Central memory CD8-positive, alpha-beta T cell (primary cell): Measurements from ENCODE around the gene SPAG9.

Experiments used
- ATAC-seq: fragments of 150-1000 bp; cut with Tn5 transposase; replicated peaks from 2 replicates; pipeline ENCODE4 v1.10.0; 2022; ENCODE audit warnings: mild to moderate bottlenecking, moderate FRiP score, moderate number of reproducible peaks; ENCODE audit not compliant: poor library complexity, severe bottlenecking; ENCODE audit errors: extremely low read depth
- DNase-seq, 2 donors: peaks; one replicate each; pipeline ENCODE4 v3.0.0; 2021; ENCODE audit warnings: low spot score in 2 of 2
- H3K27ac Mint-ChIP-seq: one replicate; pipeline ENCODE4 v1.8.0; 2022; ENCODE audit warnings: low read depth, mild to moderate bottlenecking, moderate library complexity, mixed read lengths
- H3K27me3 Mint-ChIP-seq: one replicate; pipeline ENCODE4 v1.8.0; 2022; ENCODE audit warnings: mixed read lengths
- H3K36me3 Mint-ChIP-seq: one replicate; pipeline ENCODE4 v1.8.0; 2022; ENCODE audit warnings: mild to moderate bottlenecking, moderate library complexity, mixed read lengths; ENCODE audit not compliant: insufficient read depth
- H3K4me1 Mint-ChIP-seq: one replicate; pipeline ENCODE4 v1.8.0; 2022; ENCODE audit warnings: mixed read lengths
- H3K4me3 Mint-ChIP-seq: one replicate; pipeline ENCODE4 v1.8.0; 2022; ENCODE audit warnings: mild to moderate bottlenecking, moderate library complexity, mixed read lengths
- H3K9me3 Mint-ChIP-seq: one replicate; pipeline ENCODE4 v1.8.0; 2022; ENCODE audit warnings: mixed read lengths

The SPAG9 gene, protein sequence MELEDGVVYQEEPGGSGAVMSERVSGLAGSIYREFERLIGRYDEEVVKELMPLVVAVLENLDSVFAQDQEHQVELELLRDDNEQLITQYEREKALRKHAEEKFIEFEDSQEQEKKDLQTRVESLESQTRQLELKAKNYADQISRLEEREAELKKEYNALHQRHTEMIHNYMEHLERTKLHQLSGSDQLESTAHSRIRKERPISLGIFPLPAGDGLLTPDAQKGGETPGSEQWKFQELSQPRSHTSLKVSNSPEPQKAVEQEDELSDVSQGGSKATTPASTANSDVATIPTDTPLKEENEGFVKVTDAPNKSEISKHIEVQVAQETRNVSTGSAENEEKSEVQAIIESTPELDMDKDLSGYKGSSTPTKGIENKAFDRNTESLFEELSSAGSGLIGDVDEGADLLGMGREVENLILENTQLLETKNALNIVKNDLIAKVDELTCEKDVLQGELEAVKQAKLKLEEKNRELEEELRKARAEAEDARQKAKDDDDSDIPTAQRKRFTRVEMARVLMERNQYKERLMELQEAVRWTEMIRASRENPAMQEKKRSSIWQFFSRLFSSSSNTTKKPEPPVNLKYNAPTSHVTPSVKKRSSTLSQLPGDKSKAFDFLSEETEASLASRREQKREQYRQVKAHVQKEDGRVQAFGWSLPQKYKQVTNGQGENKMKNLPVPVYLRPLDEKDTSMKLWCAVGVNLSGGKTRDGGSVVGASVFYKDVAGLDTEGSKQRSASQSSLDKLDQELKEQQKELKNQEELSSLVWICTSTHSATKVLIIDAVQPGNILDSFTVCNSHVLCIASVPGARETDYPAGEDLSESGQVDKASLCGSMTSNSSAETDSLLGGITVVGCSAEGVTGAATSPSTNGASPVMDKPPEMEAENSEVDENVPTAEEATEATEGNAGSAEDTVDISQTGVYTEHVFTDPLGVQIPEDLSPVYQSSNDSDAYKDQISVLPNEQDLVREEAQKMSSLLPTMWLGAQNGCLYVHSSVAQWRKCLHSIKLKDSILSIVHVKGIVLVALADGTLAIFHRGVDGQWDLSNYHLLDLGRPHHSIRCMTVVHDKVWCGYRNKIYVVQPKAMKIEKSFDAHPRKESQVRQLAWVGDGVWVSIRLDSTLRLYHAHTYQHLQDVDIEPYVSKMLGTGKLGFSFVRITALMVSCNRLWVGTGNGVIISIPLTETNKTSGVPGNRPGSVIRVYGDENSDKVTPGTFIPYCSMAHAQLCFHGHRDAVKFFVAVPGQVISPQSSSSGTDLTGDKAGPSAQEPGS (N-terminal part only)

DNA sequence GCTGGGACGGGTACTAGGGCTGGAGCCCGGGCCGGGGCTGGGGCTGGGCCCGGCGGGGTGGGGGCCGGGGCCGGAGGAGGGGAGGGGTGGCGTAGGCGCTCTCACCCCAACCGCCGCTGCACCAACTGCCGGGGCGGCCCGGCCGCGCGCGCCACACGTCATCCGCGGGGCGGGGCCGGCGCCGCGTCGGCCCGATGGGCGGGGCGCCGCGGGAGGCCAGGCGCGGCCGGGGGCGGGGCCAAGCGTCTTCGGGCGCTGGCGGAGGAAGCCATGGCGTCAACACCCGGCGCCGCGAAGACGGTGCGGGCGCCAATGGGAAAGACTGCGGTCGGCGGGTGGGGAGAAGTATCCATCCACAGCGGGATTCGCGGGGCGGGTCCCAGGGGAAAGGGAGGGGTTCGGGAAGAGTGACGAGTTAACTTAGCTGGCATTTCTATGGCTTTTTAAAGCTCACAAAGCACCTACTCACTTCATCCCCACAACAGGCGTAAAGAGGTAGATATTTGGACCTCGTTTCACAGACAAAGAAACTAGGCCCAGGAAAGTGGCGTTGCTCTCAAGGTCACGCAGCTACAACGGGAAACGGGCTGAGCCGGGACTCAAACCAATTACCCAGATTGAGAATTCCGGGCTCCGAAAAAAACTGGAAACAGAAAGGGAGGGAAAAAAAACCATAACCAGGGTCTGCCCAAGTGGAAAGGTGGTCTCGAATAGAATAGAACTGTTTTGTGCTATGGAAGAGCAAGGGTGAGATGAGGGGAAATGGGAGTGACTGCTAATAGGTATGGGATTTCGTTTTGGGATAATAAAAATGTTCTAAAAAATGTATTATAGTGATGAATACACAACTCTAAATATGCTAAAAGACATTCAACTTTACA is at the start of gene SPAG9:
Gene SPAG9, minus strand, starts transcription at position 130 of the 881 bp plus-strand sequence. CDS start 212 bp downstream, outside the sequence.
- ATAC-seq = peak; percentile 79
- H3K36me3 Mint-ChIP-seq = peaks cover 16% of the 10 kb centered on the region
- DNase-seq = peak; percentile 75 to 80
- H3K27me3 Mint-ChIP-seq = no peaks in the 10 kb centered on the region
- H3K9me3 Mint-ChIP-seq = no peaks in the 10 kb centered on the region
- H3K4me1 Mint-ChIP-seq = peaks cover 52% of the 10 kb centered on the region
- peak within 1 kb of the TSS; percentile 94 for H3K27ac Mint-ChIP-seq
- H3K4me3 Mint-ChIP-seq = peak within 1 kb of the TSS; percentile 91

DNA sequence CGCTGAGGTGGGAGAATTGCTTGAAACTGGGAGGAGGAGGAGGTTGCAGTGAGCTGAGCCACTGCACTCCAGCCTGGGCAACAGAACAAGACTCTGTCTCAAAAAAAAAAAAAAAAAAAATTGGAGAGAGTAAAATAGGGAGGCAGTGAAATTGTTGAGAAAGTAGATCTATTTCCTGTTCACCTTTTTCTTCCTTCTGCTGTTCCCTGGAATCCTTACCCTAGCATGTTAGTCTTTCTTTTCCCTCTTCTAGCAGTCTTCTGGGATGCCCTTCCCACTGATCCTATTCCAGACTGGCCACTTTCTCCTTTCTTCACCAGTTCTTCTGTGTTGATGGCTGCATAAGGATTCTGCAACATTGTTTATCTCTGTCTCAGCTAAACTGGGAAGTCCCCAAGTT is 48.7 kb upstream of the SPAG9 start:
- Mint-ChIP-seq H3K27me3 (no peaks in the 10 kb centered on the region), H3K9me3 (no peaks in the 10 kb centered on the region), H3K36me3 (peaks cover 37% of the 10 kb centered on the region), H3K27ac (no peak overlapping the region), H3K4me1 (peaks cover 20% of the 10 kb centered on the region), H3K4me3 (no peak overlapping the region)
- ATAC-seq = no peak
- no peak for DNase-seq

DNA sequence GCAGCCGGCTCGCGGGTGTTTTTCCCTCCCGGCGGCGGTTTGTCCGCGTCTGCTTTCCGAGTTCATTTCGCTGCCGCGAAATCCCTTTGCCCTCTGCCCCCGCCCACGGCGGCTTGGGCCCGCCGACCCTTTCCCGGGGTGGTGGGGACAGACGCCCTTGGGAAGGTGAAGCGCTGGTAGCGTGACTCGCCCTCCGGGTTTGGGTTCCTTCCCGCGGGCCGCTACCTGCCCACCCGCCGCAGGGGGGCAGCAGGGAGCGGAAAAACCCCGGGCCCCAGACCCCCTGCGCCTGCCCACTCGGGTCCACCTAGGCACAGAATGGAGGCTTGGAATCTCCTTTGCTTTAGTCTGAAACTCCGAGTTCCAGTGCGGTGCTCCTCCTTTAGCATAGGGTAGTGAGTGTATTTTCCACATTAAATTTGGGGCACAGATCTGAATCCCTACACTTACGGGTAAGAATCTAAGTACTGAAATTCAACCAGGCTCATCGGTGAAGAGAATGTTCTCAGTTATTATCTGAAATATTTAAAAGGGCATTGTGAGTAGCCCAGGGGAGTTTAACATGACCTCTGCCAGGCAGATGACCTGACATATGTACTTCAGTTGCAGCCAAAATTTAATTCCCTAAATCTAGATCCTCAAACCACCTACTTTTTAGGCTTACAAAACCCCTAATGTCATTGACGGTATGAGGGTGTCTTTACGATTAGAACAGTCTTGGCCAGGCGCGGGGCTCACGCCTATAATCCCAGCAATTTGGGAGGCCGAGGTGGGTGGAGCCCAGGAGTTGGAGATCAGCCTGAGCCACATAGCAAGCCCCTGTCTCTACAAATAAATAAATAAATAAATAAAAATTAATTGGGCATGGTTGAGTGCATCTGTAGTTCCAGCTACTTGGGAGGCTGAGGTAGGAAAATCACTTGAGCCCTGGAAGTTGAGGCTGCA is 46.6 kb upstream of the SPAG9 start:
- DNase-seq (peak; percentile 37), ATAC-seq (peak; percentile 67)
- no peaks in the 10 kb centered on the region for H3K27me3 Mint-ChIP-seq
- H3K36me3 Mint-ChIP-seq = peaks cover 31% of the 10 kb centered on the region
- H3K9me3 Mint-ChIP-seq = no peaks in the 10 kb centered on the region
- peak overlapping the region; percentile 44 for H3K27ac Mint-ChIP-seq
- peak overlapping the region; percentile 90 for H3K4me3 Mint-ChIP-seq
- peaks cover 20% of the 10 kb centered on the region for H3K4me1 Mint-ChIP-seq

DNA sequence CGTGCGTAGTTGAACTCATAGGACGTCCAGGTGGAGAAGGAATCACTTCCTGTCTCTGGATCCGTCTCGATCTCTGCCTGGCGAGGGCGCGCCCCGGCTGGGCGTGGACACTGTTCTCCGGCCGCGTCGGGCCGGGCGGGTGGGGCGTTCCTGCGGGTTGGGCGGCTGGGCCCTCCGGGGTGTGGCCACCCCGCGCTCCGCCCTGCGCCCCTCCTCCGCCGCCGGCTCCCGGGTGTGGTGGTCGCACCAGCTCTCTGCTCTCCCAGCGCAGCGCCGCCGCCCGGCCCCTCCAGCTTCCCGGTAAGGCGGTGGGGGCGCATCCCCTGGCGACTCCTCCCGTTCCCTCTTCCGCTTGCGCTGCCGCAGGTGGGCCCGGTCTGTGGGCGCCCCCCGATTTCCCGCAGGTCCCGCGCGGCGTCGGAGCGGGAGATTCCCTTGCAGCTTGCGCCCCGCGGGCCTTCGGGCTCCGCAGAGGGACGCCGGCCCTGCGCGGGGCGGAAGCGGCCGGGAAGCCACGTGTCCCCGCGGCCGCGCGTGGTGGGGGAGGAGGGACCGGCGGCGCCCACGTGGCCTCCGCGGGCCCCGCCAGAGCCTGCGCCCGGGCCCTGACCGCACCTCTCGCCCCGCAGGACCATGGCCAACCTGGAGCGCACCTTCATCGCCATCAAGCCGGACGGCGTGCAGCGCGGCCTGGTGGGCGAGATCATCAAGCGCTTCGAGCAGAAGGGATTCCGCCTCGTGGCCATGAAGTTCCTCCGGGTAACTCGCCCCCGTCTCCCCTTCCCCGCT is 45.7 kb upstream of the SPAG9 start, which contains the start of gene NME2:
Gene NME2, plus strand, starts transcription at position 214 of the 789 bp plus-strand sequence. Its CDS starts 420 bp downstream, at position 634.
- ATAC-seq (peak; percentile 76), DNase-seq (peak in 1 of 2 donors; percentile 38)
- Mint-ChIP-seq H3K27ac (peak within 1 kb of the TSS; percentile 97), H3K36me3 (peaks cover 29% of the 10 kb centered on the region), H3K9me3 (no peaks in the 10 kb centered on the region), H3K4me1 (peaks cover 20% of the 10 kb centered on the region), H3K4me3 (peak within 1 kb of the TSS; percentile 90), H3K27me3 (no peaks in the 10 kb centered on the region)

DNA sequence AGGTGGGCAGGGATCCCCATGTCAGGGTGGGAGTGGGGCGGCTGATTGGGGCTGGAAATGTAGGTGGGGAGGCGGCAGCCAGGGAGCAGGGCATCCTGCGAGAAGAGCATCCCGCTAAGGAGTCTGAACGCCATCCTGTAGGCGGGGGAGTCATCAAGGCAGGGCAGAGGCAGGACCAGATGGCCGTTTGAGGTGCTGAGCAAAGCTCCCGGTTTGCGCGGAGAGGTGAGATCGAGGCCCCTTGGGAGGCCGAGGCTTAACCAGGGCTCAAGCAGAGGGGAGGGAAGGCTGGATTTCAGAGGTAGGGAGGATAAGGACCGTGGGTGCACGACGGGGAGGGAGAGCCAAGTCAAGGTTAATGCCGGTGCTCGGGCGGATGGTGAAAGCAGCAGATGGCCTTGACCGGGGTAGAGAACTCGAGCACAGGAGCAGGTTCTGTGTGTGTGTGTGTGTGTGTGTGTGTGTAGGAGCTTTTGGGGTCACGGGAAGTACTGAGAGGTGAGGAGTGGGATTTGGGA is 45.1 kb upstream of the SPAG9 start:
- peak overlapping the region; percentile 97 for H3K27ac Mint-ChIP-seq
- peaks cover 20% of the 10 kb centered on the region for H3K4me1 Mint-ChIP-seq
- peak overlapping the region; percentile 90 for H3K4me3 Mint-ChIP-seq
- no peaks in the 10 kb centered on the region for H3K9me3 Mint-ChIP-seq
- H3K27me3 Mint-ChIP-seq = no peaks in the 10 kb centered on the region
- peaks cover 31% of the 10 kb centered on the region for H3K36me3 Mint-ChIP-seq
- no peak for DNase-seq
- peak; percentile 21 for ATAC-seq

DNA sequence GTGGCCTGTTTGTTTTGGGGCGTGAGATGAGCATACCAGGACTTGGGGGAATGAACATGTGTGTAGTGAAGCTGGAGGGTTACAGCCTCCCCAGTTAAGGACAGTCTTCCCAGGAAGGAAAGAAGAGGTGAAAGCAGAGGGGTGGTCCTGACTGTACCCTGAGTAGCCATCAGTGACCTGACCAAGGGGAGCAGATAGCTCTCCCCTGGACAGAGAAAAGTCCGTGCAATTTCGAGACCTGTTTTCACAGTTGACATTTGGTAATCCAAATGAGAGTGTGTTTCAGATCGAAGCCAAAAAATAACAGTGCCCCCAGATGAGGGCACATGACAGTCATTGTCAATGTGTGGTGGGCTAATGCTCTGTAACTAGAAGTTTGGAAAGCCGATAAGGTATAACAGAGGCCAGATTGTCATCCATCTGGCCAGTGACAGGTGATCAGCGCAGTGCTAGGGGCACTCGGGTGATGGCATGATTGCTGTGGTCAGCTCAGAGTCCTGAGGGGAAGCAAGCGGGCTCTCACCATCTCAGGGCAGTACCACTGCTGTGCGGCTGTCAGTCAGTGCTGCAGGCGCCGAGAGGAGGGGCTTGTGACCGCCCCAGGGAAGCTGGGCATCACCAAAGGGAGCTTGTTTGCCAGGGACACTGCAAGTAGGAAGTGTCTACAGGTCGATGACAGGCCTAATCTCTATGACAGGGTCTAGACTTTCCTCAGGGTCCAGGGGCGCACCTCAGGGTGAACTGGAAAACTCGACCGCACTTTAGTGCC is 44.4 kb upstream of the SPAG9 start:
- Mint-ChIP-seq H3K27ac (peak overlapping the region; percentile 97), H3K4me3 (peak overlapping the region; percentile 90), H3K9me3 (no peaks in the 10 kb centered on the region), H3K27me3 (no peaks in the 10 kb centered on the region), H3K36me3 (peaks cover 29% of the 10 kb centered on the region), H3K4me1 (peaks cover 20% of the 10 kb centered on the region)
- ATAC-seq = no peak
- DNase-seq = no peak

DNA sequence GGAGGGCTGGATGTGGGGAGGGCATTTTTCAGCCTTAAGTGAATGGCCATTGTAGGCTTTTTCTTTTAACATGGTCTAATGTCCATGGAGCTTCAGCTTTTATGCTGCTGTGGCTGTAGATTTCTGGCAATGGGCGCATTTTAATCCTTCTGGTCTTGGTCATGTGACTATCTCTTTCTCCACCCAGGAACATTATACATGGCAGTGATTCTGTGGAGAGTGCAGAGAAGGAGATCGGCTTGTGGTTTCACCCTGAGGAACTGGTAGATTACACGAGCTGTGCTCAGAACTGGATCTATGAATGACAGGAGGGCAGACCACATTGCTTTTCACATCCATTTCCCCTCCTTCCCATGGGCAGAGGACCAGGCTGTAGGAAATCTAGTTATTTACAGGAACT is 40.9 kb upstream of the SPAG9 start:
- H3K27ac Mint-ChIP-seq = no peak overlapping the region
- DNase-seq = no peak

DNA sequence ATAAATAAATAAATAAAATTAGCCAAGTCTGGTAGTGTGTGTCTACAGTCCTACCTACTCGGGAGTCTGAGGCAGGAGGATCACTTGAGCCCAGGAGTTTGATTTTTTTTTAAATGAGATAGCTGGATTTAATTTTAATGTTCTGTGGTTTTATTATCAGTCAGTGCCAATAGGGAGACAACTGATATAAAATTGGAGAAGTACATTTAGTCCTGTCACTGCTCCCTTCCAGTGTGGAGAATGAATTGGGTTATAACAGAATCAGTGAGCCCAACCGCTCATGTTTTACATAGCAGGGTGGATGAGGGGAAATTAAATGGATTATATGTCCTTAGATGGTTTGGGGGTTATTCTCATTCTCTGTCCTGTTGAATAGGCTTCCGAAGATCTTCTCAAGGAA is 38.9 kb upstream of the SPAG9 start:
- no peaks in the 10 kb centered on the region for H3K4me1 Mint-ChIP-seq
- H3K9me3 Mint-ChIP-seq = no peaks in the 10 kb centered on the region
- no peak for DNase-seq
- H3K27ac Mint-ChIP-seq = no peak overlapping the region
- no peak overlapping the region for H3K4me3 Mint-ChIP-seq
- ATAC-seq = no peak
- H3K36me3 Mint-ChIP-seq = peaks cover 2% of the 10 kb centered on the region
- no peaks in the 10 kb centered on the region for H3K27me3 Mint-ChIP-seq

More for the DNA sequence above, 40.9 kb upstream of the SPAG9 start:
- Mint-ChIP-seq H3K4me1 (peaks cover 10% of the 10 kb centered on the region), H3K4me3 (no peak overlapping the region), H3K9me3 (no peaks in the 10 kb centered on the region), H3K36me3 (peaks cover 8% of the 10 kb centered on the region), H3K27me3 (no peaks in the 10 kb centered on the region)
- ATAC-seq = no peak

DNA sequence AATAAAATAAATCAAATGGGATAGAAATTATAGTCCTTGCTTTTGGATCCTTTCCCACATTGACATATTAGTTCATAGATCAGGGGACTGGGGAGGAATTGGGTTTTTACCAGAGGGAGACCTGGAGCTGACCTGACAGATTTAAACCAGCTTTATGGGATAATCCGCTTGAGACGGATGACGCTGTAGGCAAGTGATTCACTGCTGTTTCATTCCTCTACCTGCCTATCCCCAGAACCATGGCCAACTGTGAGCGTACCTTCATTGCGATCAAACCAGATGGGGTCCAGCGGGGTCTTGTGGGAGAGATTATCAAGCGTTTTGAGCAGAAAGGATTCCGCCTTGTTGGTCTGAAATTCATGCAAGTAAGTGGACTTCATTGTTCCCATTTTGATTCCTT is 34.7 kb upstream of the SPAG9 start:
- ATAC-seq (no peak), DNase-seq (no peak)
- H3K9me3 Mint-ChIP-seq = no peaks in the 10 kb centered on the region
- no peak overlapping the region for H3K27ac Mint-ChIP-seq
- no peaks in the 10 kb centered on the region for H3K4me1 Mint-ChIP-seq
- H3K27me3 Mint-ChIP-seq = no peaks in the 10 kb centered on the region
- H3K4me3 Mint-ChIP-seq = no peak overlapping the region
- H3K36me3 Mint-ChIP-seq = no peaks in the 10 kb centered on the region
